HK-2 (cell line): ENCODE results near the gene SHROOM1.
A peak's percentile ranks its signal among the peaks of the same experiment; 100 is the strongest.

Source experiments
- DNase-seq: peaks from one replicate; pipeline ENCODE4 v3.0.0-alpha.2; 2018; ENCODE audit not compliant: unreplicated experiment

The SHROOM1 gene

DNA sequence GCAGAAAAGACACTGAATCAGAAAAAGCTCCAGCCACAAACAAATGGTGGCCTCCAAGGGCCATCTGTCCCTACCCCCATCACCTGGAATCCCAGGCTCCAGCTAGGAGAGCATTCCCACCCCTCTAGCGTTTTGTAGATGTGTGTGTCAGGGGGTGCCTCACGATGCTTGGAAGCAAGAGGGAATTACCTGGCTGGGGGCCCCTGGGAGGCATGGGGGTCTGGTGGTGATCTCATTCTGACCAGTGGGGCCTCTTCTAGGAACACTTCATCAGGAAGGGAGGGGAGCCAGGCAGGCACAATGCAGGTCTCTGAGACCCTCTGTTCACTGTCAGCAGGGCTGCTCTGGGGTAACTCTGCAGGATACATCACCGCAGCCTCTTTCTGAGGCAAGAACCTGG, 6.0 kb downstream of the SHROOM1 start:
- no peak for DNase-seq

DNA sequence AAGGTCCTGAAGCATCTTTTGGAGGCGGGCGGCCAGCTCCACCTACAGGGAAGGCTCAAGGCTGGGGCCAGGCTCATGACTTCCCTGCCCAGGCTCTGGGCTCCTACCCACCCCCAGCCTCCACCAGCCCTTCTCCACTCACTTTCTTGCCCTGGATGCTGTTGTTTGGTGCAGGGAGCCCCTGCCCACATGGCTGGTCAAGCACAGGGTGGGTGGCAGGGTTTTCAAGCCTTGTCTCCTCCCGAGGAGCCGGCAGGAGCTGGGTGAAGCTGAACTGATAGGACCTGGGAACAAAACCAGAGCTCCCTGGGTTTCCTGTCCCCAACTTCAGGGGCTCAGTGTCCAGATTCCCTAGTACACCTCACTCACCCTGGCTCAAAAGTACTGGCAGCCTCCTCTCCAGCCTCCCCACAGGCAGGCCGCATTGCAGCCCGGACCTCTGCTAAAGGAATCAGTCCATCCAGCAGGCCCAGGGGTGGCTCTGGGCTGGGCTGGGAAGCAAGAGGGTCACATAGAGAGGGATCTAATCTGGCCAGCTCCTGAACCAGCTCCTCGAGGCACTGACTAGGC, 6.9 kb downstream of the SHROOM1 start:
- DNase-seq = no peak

DNA sequence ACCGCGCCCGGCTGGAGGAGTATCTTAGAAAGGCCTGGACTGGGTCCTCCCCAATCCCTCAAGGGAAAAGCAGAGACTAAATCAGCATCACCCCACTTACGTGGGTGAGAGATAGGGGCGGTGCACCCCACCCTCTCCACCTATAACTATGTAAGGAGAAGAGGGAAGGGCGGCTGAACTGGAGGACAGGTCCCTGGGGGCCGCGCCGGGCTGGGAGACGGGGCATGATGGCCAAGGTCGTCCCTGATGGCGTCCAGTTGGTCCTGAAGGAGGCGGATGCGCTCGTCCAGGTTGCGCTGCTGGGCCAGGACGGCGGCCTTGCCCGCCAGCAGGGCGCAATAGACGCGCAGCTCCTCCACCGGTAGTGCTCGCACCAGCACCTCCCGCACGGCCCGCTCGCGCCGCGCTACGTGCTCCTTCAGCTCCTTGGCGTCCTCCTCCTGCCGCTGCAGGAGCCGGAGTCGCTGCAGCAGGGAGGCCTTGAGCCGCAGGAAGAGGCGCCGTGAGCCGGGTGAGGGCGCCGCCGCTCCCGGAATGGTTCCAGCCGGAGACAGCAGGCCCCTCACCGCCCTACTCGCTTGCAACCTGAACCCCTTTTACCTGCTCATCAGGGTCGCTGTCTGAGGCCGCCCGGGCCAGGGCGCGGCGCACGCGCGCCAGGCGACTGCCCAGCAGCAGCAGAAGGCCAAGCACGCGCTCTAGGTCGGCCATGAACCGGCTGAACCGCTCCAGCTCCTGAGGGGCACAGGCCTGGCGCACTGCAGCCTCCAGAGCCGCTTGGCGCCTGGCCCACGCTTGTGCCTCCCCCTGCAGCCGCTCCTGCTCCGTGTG, 7.6 kb downstream of the SHROOM1 start:
- DNase-seq = no peak

DNA sequence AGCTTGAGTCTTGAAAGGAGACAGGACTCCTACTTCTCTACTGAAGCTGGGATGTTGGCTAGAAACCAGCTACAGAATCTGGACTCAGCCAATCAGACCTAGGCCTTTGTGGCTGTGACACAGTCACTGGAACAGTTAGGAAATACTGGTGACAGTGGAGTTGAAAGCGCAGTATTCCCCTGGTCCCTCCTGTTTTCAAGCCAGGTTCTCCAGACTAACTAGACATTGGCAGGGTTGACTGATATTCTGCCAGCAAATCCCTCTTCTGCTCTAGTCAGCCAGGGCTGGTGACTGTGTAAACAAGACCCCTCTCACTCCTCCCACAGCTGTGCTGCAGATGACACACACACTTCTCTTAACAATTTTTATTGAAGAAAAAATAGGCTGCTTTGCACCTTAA, 8.7 kb downstream of the SHROOM1 start:
- DNase-seq = no peak

DNA sequence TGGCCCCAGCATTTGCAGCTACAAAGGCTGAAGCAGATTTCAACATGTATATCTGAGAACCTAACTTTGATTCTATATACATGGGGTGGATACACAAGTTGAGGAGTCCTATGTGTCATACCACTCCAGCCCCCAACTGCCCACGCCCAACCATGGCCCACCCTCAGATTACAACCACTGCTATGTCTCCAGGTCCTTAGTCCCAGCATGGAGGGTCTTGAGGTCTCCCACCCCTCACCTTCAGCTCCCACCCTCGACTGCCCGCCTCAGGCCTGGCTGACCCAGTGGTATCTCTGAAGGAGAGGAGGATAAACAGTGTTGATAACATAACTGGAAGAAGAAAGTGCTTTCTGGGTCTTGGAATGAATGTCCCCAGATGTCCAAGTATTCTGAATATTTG, 9.1 kb downstream of the SHROOM1 start:
- no peak for DNase-seq

DNA sequence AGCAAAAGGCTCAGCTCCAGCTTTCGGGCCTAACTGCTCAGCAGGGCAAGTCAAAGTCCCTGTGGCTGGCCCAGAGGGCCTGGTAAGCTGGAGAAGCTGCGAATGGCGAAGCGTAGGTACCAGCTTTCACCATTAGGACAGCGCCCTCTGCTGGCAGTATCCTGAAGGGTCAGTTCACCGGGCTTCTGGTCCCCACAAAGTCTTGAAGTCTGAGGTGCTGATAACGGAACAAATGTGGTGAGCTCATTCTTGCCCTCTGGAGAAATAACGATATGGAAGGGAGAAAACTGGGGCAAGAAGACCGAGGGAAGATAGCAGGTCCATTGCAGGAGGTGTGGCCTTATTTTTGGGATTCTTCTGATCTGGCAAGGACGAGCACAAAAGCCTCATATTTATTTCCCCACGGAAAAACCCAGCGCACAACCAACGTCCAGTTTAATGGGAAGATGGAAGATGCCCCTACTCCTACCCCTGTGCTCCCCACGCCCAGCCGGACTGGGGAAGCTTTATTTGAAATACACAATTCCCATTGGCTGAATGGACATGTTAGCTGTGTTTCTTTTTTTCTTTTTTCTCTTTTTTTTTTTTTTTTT, 10.2 kb downstream of the SHROOM1 start:
- DNase-seq = peak; percentile 79

DNA sequence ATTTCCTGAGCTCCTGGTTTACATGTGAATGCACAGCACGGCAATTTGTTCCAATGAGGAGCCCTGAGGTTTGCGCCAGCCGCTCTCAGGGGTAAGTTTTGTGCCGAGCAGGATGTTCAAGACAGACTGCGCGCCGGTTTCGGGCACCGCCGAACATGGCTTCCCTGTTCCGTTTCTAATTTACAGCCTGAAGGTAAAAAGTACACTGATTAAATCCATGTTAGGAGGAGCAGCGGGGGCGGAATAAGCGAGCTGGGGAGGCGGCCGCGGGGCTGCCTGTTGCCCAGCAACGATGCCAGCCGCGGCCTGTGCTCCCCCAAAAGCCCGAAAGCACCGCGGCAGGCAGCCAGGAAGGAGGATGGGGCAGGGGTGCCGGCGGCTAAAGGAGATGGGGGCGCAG, 11.0 kb downstream of the SHROOM1 start:
- no peak for DNase-seq

DNA sequence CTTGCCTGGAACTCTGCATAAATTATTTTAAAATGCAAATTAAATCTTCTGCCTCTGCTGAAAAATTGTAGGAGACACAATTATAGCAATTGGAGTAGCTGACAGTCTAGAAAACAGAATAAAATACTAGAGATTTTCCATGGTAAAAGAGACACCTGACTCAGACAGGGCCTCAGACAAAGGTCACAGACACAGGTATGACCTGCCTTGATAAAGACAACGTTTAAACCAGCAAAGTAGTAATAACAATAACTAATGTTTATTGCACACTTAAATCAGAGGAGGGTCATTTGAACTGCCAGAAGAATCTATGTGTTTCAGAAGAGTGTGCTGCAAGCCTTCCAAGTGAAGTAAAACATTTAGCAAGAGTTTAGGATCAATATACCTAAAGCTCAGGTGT, 13.4 kb downstream of the SHROOM1 start:
- no peak for DNase-seq

DNA sequence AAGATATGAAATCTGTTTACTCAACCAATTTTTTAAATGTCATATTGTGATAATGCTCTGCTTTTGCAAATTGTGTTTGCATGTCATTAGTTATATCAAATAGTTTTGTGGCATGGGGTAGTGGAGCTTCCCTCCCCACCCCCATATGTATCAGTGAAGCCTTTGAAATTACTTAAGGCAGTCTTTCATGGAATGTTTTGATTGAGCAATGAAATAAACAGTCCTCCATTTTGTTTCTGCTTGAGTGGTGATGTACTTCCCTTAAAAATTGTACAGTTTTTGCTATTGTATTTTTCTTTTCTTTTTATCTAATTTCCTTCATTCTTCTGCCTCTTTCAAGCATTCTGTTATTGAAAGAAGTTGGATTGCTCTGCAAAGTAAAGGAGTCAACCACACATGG, 13.9 kb downstream of the SHROOM1 start:
- DNase-seq = no peak

DNA sequence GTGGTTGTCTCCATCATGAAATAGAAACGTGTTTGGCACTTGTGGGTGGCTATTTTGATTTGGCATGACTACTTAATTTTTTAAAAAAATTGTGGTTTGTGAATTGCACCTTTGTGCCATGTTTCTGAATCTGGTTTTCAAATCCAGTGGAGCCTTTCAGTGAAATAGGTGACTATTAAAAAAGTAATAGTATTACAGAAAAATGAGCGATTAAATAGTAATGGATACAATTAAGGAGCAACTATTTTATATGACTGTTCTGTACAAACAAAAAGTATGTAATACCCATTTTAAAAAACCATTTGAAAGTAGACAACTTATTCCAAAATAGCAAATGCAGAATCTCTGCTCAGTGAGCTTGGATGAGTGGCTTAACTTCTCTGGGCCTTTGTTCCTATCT, 14.4 kb downstream of the SHROOM1 start:
- DNase-seq = no peak

DNA sequence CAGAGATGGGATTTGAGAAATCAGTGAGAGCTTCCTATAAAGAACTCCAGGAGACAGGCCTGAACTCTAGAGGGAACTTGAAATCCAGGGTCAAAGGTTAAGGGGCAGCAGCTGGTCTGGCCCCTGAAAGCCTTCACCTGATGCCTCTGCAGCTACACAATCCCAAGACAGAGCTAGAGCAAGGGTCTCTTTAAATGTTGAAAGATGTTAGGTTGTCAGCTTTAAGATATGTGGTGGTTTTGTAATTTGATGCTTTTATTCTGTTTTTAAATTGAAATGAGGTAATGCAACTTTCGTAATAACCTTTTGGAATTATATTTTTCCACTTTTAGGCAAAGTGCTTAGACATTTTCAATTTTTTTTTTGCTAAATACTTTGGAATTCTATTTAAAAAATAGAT, 15.0 kb downstream of the SHROOM1 start:
- no peak for DNase-seq

DNA sequence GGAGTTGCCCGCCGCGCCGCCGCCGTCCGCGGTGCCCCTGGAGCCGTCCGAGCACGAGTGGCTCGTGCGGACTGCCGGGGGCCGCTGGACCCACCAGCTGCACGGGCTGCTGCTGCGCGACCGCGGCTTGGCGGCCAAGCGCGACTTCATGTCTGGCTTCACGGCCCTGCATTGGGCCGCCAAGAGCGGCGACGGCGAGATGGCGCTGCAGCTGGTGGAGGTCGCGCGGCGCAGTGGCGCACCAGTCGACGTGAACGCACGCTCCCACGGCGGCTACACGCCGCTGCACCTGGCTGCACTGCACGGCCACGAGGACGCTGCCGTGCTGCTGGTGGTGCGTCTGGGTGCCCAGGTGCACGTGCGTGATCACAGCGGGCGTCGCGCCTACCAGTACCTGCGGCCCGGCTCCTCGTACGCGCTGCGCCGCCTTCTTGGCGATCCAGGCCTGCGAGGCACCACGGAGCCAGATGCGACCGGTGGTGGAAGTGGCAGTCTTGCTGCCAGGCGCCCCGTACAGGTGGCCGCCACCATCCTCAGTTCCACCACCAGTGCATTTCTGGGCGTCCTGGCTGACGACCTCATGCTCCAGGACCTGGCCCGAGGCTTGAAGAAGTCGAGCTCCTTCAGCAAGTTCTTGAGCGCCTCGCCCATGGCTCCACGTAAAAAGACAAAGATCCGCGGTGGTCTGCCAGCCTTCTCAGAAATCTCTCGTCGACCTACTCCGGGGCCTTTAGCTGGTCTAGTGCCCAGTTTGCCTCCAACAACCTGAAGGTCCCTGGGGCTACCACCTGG, 15.7 kb downstream of the SHROOM1 start:
- DNase-seq = no peak

DNA sequence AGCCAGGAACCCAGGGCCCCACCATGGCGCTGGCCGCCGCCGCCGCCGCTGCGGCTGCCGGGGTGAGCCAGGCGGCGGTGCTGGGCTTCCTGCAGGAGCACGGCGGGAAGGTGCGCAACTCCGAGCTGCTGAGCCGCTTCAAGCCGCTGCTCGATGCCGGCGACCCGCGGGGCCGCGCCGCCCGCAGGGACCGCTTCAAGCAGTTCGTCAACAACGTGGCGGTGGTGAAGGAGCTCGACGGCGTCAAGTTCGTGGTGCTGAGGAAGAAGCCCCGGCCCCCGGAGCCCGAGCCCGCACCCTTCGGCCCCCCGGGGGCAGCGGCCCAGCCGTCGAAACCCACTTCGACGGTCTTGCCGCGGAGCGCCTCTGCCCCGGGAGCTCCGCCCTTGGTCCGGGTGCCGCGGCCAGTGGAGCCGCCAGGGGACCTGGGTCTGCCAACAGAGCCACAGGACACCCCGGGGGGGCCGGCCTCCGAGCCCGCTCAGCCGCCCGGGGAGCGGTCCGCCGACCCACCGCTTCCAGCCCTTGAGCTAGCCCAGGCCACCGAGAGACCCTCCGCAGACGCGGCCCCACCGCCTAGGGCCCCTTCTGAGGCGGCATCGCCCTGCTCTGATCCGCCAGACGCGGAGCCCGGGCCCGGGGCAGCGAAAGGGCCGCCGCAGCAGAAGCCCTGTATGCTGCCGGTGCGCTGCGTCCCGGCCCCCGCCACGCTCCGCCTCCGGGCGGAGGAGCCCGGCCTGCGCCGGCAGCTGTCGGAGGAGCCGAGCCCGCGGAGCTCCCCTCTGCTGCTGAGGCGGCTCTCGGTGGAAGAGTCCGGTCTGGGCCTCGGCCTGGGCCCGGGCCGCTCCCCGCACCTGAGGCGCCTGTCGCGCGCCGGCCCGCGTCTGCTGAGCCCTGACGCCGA, 16.6 kb downstream of the SHROOM1 start:
- DNase-seq = no peak

DNA sequence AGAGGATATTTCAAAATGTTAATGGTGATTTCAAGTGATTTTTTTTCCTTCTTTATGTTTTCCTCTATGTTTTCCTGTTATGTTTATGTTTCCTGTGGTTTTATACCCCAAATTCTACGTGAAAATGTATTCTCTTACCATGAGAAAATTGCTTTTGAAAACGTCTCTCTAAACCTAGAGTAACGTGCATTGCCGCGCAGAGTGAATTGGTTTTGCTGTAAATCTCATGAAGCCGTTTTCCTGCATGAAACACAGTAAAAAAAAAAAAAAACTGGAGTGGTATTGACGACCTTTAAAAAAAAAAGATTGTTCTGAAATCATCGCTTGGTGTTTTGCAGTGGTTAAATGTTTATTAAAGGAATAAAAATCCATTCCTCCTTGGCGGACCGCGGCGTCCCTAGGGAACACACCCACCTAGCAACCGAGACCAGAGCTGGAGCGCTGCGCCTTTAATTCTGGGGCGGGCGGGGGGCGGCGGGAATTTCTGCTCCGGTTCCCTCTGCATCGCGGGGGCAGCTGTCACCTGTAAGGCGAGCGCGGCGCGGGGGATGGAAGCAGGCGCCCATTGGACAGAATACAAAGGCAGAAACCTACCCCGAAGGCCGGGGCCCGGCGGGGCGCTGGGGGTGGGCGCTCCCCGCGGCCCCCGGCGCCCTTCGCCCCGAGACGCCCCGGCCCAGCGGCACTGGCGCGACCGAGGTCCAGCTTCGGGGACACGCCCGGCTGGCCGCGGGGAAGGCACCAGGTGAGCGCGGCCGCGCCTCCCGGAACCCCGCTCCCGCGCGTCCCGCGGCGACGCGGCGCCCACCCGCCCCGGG, 17.5 kb downstream of the SHROOM1 start, which contains the start of gene SOWAHA:
Gene SOWAHA (plus strand): TSS at position 522 of the 818 bp plus-strand sequence. CDS start 320 bp downstream, outside the sequence.
- no peak for DNase-seq

DNA sequence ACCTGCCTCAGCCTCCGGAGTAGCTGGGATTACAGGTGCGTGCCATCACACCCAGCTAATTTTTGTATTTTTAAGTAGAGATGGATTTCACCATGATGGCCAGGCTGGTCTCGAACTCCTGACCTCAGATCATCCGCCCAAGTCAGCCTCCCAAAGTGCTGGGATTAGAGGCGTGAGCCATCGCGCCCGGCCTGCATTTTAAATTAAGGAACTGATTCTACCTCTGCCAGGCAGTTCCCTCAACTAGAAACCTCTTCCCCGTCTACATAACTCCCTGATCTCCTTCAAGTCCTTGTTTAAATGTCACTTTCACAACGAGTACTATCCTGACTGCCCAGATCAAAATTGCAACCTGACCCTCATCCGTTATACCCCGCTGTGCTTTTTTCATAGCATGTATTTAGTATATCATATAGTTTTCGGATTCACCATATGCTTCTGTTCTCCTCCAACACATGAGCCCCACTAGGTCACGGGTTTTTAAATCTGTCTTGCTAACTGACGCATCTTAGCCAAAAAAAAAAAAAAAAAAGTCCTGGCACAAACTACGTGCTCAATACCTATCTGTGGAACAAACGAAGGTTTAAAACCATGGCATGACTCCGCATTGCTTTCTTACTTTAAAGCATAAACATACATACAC, 18.2 kb downstream of the SHROOM1 start:
- no peak for DNase-seq

DNA sequence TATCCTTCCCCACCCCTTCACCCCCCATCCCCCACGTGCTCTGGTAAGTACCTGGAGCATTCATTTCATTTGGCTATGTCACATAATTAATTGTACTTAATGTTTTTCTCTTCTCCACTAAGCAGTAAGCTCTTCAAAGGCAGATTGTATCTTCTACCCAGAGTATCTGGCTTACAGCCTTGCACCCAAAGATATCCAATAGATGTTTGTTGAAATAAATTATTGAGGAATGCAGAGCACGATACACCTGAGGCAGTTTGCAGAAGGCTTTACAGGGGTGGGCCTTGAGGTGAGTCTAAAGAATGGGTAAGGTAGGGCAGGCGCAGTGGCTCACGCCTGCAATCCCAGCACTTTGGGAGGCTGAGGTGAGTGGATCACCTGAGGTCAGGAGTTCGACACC, 19.8 kb downstream of the SHROOM1 start:
- no peak for DNase-seq

DNA sequence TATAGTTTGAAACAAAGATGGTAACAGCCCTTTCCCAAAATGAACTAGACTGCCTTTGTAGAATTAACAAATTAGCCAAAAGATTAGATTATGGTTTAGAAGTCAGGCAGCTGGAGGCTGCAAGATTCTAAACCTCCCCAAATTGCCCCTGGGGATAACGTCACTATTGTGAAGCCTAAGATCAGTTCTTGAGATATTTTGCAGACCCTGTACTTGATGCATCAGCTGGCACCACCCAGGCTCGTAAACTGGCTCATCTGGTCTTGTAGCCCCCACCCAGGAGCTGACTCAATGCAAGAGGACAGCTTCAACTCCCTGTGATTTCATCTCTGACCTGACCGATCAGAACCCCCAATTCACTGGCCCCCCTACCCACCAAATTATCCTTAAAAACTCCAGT, 21.6 kb downstream of the SHROOM1 start:
- no peak for DNase-seq

DNA sequence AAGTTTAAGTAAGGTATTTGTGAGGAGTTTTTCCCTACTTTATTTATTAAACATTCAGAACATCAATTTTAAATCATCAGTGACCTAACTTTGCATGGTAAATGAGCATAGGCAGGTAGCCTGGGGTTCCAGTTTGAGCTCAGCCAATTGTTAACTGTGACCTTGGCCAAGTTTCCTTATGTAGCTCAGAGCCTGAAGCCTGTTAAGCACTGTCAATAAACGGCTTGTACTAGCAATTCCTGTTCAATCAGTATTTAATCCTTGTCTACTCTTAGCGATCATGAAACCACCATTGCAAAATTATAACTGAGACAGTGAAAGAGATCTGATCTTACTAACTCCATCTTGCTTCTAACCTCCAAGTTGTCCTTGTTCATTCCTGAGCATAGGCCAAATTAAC, 22.0 kb downstream of the SHROOM1 start:
- no peak for DNase-seq

DNA sequence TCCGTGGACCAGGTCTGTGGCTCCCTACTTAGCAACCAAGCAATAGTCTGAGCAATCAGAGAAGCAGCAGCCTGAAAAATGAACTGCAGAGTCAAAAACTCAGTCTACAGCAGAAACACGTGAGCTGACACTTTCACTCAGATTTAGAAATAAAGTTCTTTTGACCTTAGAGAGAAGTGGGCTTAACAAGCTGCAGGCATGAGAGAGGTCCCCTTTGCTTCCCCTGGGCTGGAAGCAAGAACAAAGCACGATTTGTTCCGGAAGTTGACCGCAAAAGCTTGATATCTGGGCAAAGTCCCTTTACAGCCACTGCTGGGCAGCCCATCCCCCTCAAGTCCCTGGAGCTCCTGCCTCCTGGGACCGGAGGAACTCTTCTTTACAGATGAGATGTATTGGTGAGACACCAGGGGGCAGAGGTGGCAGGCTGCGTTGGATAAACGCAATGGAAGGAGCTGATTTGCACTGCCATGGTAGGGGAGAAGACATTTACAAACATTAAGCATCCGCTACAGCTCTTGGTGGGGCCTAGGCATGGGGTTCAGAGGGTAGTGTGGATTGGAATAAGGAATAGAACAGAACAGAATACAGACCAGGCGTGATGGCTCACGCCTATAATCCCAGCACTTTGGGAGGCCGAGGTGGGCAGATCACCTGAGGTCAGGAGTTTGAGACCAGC, 23.1 kb downstream of the SHROOM1 start:
- no peak for DNase-seq
